ENCODE results near the gene SPRED2. TPM values are rescaled to one million over a fixed set of nuclear protein-coding genes. Genes with fewer than 3 reads are reported as not detected.

Gene SPRED2
- polyA plus RNA-seq, 1 donor from 2014 or later, result 5.3 TPM

- H3K9me3 ChIP-seq (ENCODE audit: low read length), result no peaks in the 10 kb centered on the region
- TF ChIP-seq MXI1 (conservative IDR thresholded peaks at IDR 0.05; ENCODE audit: poor library complexity, severe bottlenecking) (no peak), POLR2AphosphoS5 (IDR thresholded peaks at IDR 0.05) (no peak), TAF1 (IDR thresholded peaks at IDR 0.05; ENCODE audit: low read depth) (no peak), RAD21 (conservative IDR thresholded peaks at IDR 0.05) (no peak), SMC3 (conservative IDR thresholded peaks at IDR 0.05; ENCODE audit: poor library complexity) (no peak), EZH2 (IDR thresholded peaks at IDR 0.05; ENCODE audit: borderline replicate concordance, insufficient read depth, low read length, poor library complexity, severe bottlenecking) (no peak), CTCF (IDR thresholded peaks at IDR 0.05; ENCODE audit: poor library complexity, severe bottlenecking) (no peak), EP300 (conservative IDR thresholded peaks at IDR 0.05; ENCODE audit: poor library complexity, severe bottlenecking) (no peak)
- TF ChIP-seq, protein P1, sequence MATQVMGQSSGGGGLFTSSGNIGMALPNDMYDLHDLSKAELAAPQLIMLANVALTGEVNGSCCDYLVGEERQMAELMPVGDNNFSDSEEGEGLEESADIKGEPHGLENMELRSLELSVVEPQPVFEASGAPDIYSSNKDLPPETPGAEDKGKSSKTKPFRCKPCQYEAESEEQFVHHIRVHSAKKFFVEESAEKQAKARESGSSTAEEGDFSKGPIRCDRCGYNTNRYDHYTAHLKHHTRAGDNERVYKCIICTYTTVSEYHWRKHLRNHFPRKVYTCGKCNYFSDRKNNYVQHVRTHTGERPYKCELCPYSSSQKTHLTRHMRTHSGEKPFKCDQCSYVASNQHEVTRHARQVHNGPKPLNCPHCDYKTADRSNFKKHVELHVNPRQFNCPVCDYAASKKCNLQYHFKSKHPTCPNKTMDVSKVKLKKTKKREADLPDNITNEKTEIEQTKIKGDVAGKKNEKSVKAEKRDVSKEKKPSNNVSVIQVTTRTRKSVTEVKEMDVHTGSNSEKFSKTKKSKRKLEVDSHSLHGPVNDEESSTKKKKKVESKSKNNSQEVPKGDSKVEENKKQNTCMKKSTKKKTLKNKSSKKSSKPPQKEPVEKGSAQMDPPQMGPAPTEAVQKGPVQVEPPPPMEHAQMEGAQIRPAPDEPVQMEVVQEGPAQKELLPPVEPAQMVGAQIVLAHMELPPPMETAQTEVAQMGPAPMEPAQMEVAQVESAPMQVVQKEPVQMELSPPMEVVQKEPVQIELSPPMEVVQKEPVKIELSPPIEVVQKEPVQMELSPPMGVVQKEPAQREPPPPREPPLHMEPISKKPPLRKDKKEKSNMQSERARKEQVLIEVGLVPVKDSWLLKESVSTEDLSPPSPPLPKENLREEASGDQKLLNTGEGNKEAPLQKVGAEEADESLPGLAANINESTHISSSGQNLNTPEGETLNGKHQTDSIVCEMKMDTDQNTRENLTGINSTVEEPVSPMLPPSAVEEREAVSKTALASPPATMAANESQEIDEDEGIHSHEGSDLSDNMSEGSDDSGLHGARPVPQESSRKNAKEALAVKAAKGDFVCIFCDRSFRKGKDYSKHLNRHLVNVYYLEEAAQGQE (IDR thresholded peaks at IDR 0.05; ENCODE audit: borderline replicate concordance), result no peak
- no peaks in the 10 kb centered on the region for H3K27me3 ChIP-seq (ENCODE audit: insufficient read depth, low read depth, low read length)
- H3F3A ChIP-seq (ENCODE audit: insufficient read depth, low read length, poor library complexity, severe bottlenecking), result no peaks in the 10 kb centered on the region
- H3K9ac ChIP-seq (ENCODE audit: low read length), result no peak overlapping the region
- H2AFZ ChIP-seq (ENCODE audit: low read depth, low read length), result no peak overlapping the region
- no peak overlapping the region for H3K4me2 ChIP-seq (ENCODE audit: low read length)
- no peaks in the 10 kb centered on the region for H3K36me3 ChIP-seq (ENCODE audit: insufficient read depth, low read length)
- H3K4me3 ChIP-seq (ENCODE audit: low read length), result no peak overlapping the region
- H3K9me2 ChIP-seq (ENCODE audit: insufficient read depth, low read length), result no peaks in the 10 kb centered on the region
- no peak overlapping the region for H3K27ac ChIP-seq (ENCODE audit: low read length)
- H4K20me1 ChIP-seq (ENCODE audit: insufficient read depth), result no peaks in the 10 kb centered on the region
- H3K79me2 ChIP-seq (replicated peaks; ENCODE audit: insufficient read depth, low read length), result no peaks in the 10 kb centered on the region
Observed at GRCh38 chr2:65473045-65473444, 40.6 kb upstream of the SPRED2 start.

DNA sequence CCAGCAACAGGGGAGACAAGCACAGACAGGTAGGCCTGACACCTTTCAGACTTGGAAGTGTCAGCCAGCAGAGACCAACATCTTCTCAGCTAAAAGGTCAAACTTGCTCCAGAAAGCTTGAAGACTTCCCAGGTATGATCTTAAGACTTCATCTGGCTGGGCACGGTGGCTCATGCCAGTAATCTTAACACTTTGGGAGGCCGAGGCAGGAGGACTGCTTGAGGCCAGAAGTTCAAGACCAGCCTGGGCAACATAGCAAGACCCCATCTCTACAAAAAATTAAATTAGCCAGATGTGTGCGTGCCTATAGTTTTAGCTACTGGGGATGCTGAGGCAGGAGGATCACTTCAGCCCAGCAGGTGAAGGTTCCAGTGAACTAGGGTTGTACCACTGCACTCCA, 39.0 kb upstream of the SPRED2 start:
- H4K20me1 ChIP-seq (ENCODE audit: insufficient read depth), result no peaks in the 10 kb centered on the region
- H3K9ac ChIP-seq (ENCODE audit: low read length), result no peak overlapping the region
- no peaks in the 10 kb centered on the region for H3K27me3 ChIP-seq (ENCODE audit: insufficient read depth, low read depth, low read length)
- H3K9me2 ChIP-seq (ENCODE audit: insufficient read depth, low read length), result no peaks in the 10 kb centered on the region
- H3K36me3 ChIP-seq (ENCODE audit: insufficient read depth, low read length), result no peaks in the 10 kb centered on the region
- no peak overlapping the region for H3K27ac ChIP-seq (ENCODE audit: low read length)
- H3K9me3 ChIP-seq (ENCODE audit: low read length), result no peaks in the 10 kb centered on the region
- no peaks in the 10 kb centered on the region for H3K79me2 ChIP-seq (replicated peaks; ENCODE audit: insufficient read depth, low read length)
- no peak overlapping the region for H3K4me3 ChIP-seq (ENCODE audit: low read length)
- H2AFZ ChIP-seq (ENCODE audit: low read depth, low read length), result no peak overlapping the region
- no peaks in the 10 kb centered on the region for H3F3A ChIP-seq (ENCODE audit: insufficient read depth, low read length, poor library complexity, severe bottlenecking)
- TF ChIP-seq, protein P1 (IDR thresholded peaks at IDR 0.05; ENCODE audit: borderline replicate concordance), result no peak
- TF ChIP-seq CTCF (IDR thresholded peaks at IDR 0.05; ENCODE audit: poor library complexity, severe bottlenecking), result no peak
- no peak for TF ChIP-seq EZH2 (IDR thresholded peaks at IDR 0.05; ENCODE audit: borderline replicate concordance, insufficient read depth, low read length, poor library complexity, severe bottlenecking)
- no peak for TF ChIP-seq TAF1 (IDR thresholded peaks at IDR 0.05; ENCODE audit: low read depth)
- TF ChIP-seq EP300 (conservative IDR thresholded peaks at IDR 0.05; ENCODE audit: poor library complexity, severe bottlenecking), result no peak
- no peak for TF ChIP-seq MXI1 (conservative IDR thresholded peaks at IDR 0.05; ENCODE audit: poor library complexity, severe bottlenecking)
- TF ChIP-seq SMC3 (conservative IDR thresholded peaks at IDR 0.05; ENCODE audit: poor library complexity), result no peak
- TF ChIP-seq RAD21 (conservative IDR thresholded peaks at IDR 0.05), result no peak
- TF ChIP-seq POLR2AphosphoS5 (IDR thresholded peaks at IDR 0.05), result no peak
- H3K4me2 ChIP-seq (ENCODE audit: low read length), result no peak overlapping the region
